ENCODE results near the gene TNFSF4. TPM values are rescaled to one million over a fixed set of nuclear protein-coding genes. Genes with fewer than 3 reads are reported as not detected.

The TNFSF4 gene
- total and polyA plus RNA-seq, 2 of the 13 experiments (the other 11 are each of a cell fraction or from before 2014, with no cell fraction given), result 2.4 to 7.9 TPM

- TF ChIP-seq HMGXB4 (CRISPR knock-in tag; IDR thresholded peaks at IDR 0.05; ENCODE audit: borderline replicate concordance in 1 of 2, low read depth in 1 of 2), result peak in 1 of 2 experiments; percentile 37; a peak in 1 of 4 replicates
- TF ChIP-seq CREB1 (IDR thresholded peaks at IDR 0.05), result no peak
- no peak for TF ChIP-seq CREB1 (CRISPR knock-in tag; IDR thresholded peaks at IDR 0.05)
- no peak for TF ChIP-seq MATR3 (CRISPR knock-in tag; IDR thresholded peaks at IDR 0.05)
- no peak for TF ChIP-seq NFIB (CRISPR knock-in tag; IDR thresholded peaks at IDR 0.05; ENCODE audit: borderline replicate concordance)
- TF ChIP-seq, protein P1, sequence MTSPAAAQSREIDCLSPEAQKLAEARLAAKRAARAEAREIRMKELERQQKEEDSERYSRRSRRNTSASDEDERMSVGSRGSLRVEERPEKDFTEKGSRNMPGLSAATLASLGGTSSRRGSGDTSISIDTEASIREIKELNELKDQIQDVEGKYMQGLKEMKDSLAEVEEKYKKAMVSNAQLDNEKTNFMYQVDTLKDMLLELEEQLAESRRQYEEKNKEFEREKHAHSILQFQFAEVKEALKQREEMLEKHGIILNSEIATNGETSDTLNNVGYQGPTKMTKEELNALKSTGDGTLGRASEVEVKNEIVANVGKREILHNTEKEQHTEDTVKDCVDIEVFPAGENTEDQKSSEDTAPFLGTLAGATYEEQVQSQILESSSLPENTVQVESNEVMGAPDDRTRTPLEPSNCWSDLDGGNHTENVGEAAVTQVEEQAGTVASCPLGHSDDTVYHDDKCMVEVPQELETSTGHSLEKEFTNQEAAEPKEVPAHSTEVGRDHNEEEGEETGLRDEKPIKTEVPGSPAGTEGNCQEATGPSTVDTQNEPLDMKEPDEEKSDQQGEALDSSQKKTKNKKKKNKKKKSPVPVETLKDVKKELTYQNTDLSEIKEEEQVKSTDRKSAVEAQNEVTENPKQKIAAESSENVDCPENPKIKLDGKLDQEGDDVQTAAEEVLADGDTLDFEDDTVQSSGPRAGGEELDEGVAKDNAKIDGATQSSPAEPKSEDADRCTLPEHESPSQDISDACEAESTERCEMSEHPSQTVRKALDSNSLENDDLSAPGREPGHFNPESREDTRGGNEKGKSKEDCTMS (CRISPR knock-in tag; conservative IDR thresholded peaks at IDR 0.05), result no peak
- TF ChIP-seq, protein P2, sequence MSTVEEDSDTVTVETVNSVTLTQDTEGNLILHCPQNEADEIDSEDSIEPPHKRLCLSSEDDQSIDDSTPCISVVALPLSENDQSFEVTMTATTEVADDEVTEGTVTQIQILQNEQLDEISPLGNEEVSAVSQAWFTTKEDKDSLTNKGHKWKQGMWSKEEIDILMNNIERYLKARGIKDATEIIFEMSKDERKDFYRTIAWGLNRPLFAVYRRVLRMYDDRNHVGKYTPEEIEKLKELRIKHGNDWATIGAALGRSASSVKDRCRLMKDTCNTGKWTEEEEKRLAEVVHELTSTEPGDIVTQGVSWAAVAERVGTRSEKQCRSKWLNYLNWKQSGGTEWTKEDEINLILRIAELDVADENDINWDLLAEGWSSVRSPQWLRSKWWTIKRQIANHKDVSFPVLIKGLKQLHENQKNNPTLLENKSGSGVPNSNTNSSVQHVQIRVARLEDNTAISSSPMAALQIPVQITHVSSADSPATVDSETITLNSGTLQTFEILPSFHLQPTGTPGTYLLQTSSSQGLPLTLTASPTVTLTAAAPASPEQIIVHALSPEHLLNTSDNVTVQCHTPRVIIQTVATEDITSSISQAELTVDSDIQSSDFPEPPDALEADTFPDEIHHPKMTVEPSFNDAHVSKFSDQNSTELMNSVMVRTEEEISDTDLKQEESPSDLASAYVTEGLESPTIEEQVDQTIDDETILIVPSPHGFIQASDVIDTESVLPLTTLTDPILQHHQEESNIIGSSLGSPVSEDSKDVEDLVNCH (CRISPR knock-in tag; IDR thresholded peaks at IDR 0.05), result no peak
- TF ChIP-seq, protein P3, sequence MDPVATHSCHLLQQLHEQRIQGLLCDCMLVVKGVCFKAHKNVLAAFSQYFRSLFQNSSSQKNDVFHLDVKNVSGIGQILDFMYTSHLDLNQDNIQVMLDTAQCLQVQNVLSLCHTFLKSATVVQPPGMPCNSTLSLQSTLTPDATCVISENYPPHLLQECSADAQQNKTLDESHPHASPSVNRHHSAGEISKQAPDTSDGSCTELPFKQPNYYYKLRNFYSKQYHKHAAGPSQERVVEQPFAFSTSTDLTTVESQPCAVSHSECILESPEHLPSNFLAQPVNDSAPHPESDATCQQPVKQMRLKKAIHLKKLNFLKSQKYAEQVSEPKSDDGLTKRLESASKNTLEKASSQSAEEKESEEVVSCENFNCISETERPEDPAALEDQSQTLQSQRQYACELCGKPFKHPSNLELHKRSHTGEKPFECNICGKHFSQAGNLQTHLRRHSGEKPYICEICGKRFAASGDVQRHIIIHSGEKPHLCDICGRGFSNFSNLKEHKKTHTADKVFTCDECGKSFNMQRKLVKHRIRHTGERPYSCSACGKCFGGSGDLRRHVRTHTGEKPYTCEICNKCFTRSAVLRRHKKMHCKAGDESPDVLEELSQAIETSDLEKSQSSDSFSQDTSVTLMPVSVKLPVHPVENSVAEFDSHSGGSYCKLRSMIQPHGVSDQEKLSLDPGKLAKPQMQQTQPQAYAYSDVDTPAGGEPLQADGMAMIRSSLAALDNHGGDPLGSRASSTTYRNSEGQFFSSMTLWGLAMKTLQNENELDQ (CRISPR knock-in tag; IDR thresholded peaks at IDR 0.05; ENCODE audit: borderline replicate concordance), result no peak
- TF ChIP-seq POGZ (CRISPR knock-in tag; IDR thresholded peaks at IDR 0.05), result peak; percentile 60
- no peak for TF ChIP-seq HOXA3 (CRISPR knock-in tag; IDR thresholded peaks at IDR 0.05)
- TF ChIP-seq GLMP (CRISPR knock-in tag; IDR thresholded peaks at IDR 0.05; ENCODE audit: borderline replicate concordance), result no peak
- no peak for TF ChIP-seq ZNF44 (CRISPR knock-in tag; IDR thresholded peaks at IDR 0.05)
- peak; percentile 15 for TF ChIP-seq HDAC2 (CRISPR knock-in tag; IDR thresholded peaks at IDR 0.05)
- TF ChIP-seq TFDP1 (CRISPR knock-in tag; IDR thresholded peaks at IDR 0.05; ENCODE audit: borderline replicate concordance), result 0 out of 2 replicates have a peak, but pooled peaks have one; percentile 7
- TF ChIP-seq ZBTB20 (CRISPR knock-in tag; IDR thresholded peaks at IDR 0.05; ENCODE audit: borderline replicate concordance, low read depth), result peak; percentile 49; the same call in 1 of the 2 replicates
- no peak for TF ChIP-seq ZNF775 (CRISPR knock-in tag; IDR thresholded peaks at IDR 0.05; ENCODE audit: borderline replicate concordance)
- TF ChIP-seq ELF4 (CRISPR knock-in tag; IDR thresholded peaks at IDR 0.05; ENCODE audit: borderline replicate concordance), result no peak
- no peak for TF ChIP-seq KLF6 (CRISPR knock-in tag; IDR thresholded peaks at IDR 0.05)
Observed at GRCh38 chr1:173210283-173210682, 3.2 kb upstream of the TNFSF4 start (continued).

All from HepG2 (cell line).